LNCaP clone FGC (cell line): ENCODE results near the gene CAMK2A.

Experiments used
- DNase-seq: peaks from one replicate; pipeline ENCODE4 v3.0.0-alpha.2; 2011; ENCODE audit warnings: low read depth
- H3K4me3 ChIP-seq: 2 replicates; pipeline ENCODE4 v1.5.1; 2011; ENCODE audit warnings: mild to moderate bottlenecking, low read depth, low read length, control low read depth
- TF ChIP-seq, protein P1 (sequence below): IDR thresholded peaks from 2 replicates; pipeline ENCODE4 v1.5.1; 2012; ENCODE audit warnings: mild to moderate bottlenecking; ENCODE audit not compliant: control insufficient read depth, insufficient read depth; ENCODE audit errors: extremely low read depth

Gene CAMK2A

DNA sequence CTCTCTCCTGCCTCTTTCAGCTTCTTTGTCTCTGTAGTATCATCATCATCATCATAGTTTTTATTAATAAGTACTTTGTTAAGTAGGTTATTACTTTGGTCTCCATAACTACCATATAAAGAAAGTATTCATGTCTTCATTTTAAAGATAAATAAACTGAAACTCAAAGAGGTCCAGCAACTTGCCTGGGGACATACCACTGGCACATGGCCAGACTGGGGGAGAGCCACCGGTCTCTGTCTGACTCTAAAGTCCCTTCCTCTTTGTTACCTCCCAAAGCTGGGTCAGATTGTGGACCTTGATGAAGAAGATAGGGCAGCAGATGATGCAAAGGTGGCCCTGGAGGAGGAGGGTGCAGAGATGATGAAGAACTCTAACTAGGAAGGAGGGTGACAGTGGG, 114.5 kb downstream of the CAMK2A start:
- no peak overlapping the region for H3K4me3 ChIP-seq
- no peak for DNase-seq
- TF ChIP-seq, protein P1, sequence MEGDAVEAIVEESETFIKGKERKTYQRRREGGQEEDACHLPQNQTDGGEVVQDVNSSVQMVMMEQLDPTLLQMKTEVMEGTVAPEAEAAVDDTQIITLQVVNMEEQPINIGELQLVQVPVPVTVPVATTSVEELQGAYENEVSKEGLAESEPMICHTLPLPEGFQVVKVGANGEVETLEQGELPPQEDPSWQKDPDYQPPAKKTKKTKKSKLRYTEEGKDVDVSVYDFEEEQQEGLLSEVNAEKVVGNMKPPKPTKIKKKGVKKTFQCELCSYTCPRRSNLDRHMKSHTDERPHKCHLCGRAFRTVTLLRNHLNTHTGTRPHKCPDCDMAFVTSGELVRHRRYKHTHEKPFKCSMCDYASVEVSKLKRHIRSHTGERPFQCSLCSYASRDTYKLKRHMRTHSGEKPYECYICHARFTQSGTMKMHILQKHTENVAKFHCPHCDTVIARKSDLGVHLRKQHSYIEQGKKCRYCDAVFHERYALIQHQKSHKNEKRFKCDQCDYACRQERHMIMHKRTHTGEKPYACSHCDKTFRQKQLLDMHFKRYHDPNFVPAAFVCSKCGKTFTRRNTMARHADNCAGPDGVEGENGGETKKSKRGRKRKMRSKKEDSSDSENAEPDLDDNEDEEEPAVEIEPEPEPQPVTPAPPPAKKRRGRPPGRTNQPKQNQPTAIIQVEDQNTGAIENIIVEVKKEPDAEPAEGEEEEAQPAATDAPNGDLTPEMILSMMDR = no peak

DNA sequence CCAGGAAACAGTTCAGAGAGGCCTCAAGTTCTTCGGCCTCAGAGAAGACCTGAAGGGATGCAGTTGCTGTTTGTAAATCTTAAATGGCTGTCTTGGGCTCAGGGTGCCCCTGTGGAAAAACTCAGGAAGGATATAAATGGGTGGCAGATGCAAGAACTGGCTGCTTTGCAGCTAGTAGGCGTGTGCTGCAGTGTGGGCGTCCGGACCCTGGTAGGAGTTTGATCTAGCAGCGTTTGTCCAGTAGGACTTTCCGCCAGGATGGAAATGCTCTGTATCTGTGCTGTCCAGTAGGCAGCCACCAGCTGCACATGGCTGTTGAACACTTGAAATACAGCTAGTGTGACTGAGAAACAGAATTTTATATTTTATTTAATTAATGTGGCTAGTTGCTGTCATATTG, 115.3 kb downstream of the CAMK2A start:
- no peak for DNase-seq
- H3K4me3 ChIP-seq = no peak overlapping the region
- TF ChIP-seq, protein P1 = no peak

DNA sequence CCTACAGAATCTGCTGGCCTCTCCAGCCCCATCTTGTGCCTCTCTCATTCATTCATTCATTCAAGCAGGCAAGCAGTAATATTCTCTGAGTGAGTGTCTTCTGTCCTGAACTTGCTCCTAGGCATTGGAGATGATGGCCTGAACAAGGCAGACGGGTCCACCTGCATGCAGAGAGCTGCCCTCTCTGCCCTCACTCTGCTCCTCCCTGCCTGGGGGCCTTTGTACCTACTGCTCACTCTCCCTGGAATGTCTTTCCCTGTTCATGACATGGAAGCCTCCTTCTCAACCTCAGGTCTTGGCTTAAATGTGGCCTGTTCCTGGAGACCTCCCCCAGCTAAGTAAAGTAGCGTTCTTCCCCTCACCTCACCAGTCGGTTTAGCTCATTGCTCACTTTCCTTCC, 116.4 kb downstream of the CAMK2A start:
- no peak for DNase-seq
- H3K4me3 ChIP-seq = no peak overlapping the region
- TF ChIP-seq, protein P1 = no peak

DNA sequence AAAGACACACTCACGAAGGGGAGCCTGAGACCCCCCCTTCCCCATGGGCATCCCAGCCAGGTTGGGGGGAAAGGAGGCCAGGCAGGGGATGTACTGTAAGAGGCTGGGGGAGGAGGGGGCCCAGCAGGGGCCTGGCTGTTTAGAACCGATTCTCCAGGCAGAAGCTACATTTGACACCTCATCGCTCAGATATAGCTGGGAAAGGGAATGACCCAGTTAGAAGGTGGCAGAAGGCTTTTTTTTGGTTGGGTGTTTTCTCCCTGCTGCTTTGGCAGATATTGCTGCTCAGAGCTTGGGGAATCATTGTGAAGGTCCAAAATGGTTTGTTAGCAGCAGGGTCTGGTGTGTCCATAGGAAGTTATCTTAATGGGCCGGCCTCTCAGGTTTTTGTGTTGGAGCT, 117.0 kb downstream of the CAMK2A start:
- TF ChIP-seq, protein P1 = no peak
- DNase-seq = no peak
- H3K4me3 ChIP-seq = no peak overlapping the region

DNA sequence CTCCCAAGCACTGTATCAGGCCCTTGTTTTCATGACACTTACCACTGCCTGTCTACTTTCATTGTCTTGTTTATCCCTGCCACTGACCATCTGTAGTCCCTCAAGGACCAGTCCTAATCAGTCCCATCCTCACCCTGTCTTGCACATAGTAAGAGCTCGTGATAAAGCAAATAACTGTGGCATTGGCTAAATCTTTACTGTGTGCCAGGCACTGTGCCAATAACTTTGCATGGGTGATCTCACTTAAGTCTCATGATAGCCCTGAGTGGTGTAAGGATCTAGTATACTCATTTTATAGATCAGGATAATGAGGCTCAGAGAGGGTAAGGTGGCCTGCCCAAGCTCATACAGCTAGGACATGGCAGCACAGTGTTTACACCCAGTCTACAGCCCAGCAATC, 117.4 kb downstream of the CAMK2A start:
- H3K4me3 ChIP-seq = no peak overlapping the region
- no peak for DNase-seq
- TF ChIP-seq, protein P1 = no peak
